DLD1 (cell line): ENCODE data around the gene NEURL4.

ENCODE experiments used
- in situ Hi-C: cut with HindIII; loops from 2 replicates; pipeline ENCODE4 v1.10.0; 2017; ENCODE audit warnings: low sequenced_read_pairs

Gene NEURL4

GRCh38 chr17:7281074-7281952 lies 47.8 kb downstream of the NEURL4 start, which contains the start of gene SLC2A4:
TSS of gene SLC2A4 (plus strand) at chr17:7281718. CDS start at chr17:7281935, 217 bp downstream.
- in situ Hi-C loops, result no loop called here

- in situ Hi-C loops, result no loop called here
Measured at GRCh38 chr17:7280519-7281073, 48.5 kb downstream of the NEURL4 start.

DNA sequence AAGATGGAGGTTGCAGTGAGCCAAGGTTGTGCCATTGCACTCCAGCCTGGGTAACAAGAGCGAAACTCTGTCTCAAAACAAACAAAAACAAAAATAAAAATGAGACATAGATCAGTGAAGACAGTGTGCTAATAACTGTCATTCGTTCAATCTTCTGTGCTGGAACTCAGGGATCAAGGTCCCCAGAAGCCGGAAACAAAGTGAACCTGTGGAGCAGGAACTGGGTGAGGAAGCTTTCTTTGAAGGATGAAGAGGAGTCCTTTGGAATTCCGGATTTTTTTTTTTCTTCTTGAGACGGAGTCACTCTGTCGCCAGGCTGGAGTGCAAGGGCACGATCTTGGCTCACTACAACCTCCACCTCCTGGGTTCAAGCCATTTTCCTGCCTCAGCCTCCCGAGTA lies 49.7 kb downstream of the NEURL4 start:
- in situ Hi-C loops, result no loop called here

GRCh38 chr17:7266784-7267183 lies 62.4 kb downstream of the NEURL4 start:
- in situ Hi-C loops, result no loop called here
